Adrenal gland (tissue), 5 donors: Measurements from ENCODE around the gene HCFC2.

Experiments used
- CTCF ChIP-seq, 6 experiments: fragments of 450-650 bp in 4 of 6; fragments of 200-600 bp in 2 of 6; sonication (generic) in 1 of 6; IDR thresholded peaks; 1 replicate in 5 of 6; 2 replicates in 1 of 6; pipeline versions ENCODE4 v1.5.1 to v1.8.0; 2016 to 2021; ENCODE audit warnings: antibody characterized with exemption in 6 of 6, mild to moderate bottlenecking in 2 of 6, moderate library complexity in 1 of 6
- POLR2A ChIP-seq, 2 donors: fragments of 450-650 bp; IDR thresholded peaks; one replicate each; pipeline ENCODE4 v1.6.1; 2017; ENCODE audit warnings: antibody characterized with exemption in 2 of 2, mild to moderate bottlenecking in 2 of 2, moderate library complexity in 1 of 2
- donor health status: DM: no; HTN: no; CAD: no.

GRCh38 chr12:104134882-104135281, 70.6 kb downstream of the HCFC2 start:
- no peak for TF ChIP-seq CTCF (IDR thresholded peaks at IDR 0.05)
- no peak for TF ChIP-seq POLR2A (IDR thresholded peaks at IDR 0.05)
